Measurements from ENCODE around the gene MYLK. TPM values are rescaled to one million over a fixed set of nuclear protein-coding genes. Genes with fewer than 3 reads are reported as not detected.

MYLK gene
- total RNA-seq, 1 donor from 2014 or later: 11.1 TPM

GRCh38 chr3:123841476-123842238 is 42.5 kb downstream of the MYLK start:
- no peaks in the 10 kb centered on the region for H3K36me3 ChIP-seq
- no peak overlapping the region for H3K27ac ChIP-seq (replicated peaks)
- no peak overlapping the region for H3K4me3 ChIP-seq
- no peaks in the 10 kb centered on the region for H3K27me3 ChIP-seq (ENCODE audit: low read depth)
- H3K9me3 ChIP-seq (replicated peaks): peaks cover 65% of the 10 kb centered on the region
- TF ChIP-seq CTCF (IDR thresholded peaks at IDR 0.05; ENCODE audit: borderline replicate concordance): no peak
- intact Hi-C loops (cut with micrococcal nuclease): no loop called here
- H3K4me1 ChIP-seq: no peaks in the 10 kb centered on the region
- DNase-seq: no peak

GRCh38 chr3:123840961-123841360 is 43.2 kb downstream of the MYLK start:
- Histone ChIP-seq H3K4me3 (no peak overlapping the region), H3K9me3 (replicated peaks) (peaks cover 58% of the 10 kb centered on the region), H3K27me3 (ENCODE audit: low read depth) (no peaks in the 10 kb centered on the region), H3K27ac (replicated peaks) (no peak overlapping the region), H3K4me1 (no peaks in the 10 kb centered on the region), H3K36me3 (no peaks in the 10 kb centered on the region)
- DNase-seq: no peak
- intact Hi-C loops (cut with micrococcal nuclease): no loop called here
- TF ChIP-seq CTCF (IDR thresholded peaks at IDR 0.05; ENCODE audit: borderline replicate concordance): no peak

- Histone ChIP-seq H3K36me3 (no peaks in the 10 kb centered on the region), H3K27ac (replicated peaks) (no peak overlapping the region), H3K4me1 (no peaks in the 10 kb centered on the region), H3K4me3 (no peak overlapping the region), H3K27me3 (ENCODE audit: low read depth) (peaks cover 5% of the 10 kb centered on the region), H3K9me3 (replicated peaks) (peaks cover 52% of the 10 kb centered on the region)
- no peak for DNase-seq
- no peak for TF ChIP-seq CTCF (IDR thresholded peaks at IDR 0.05; ENCODE audit: borderline replicate concordance)
- intact Hi-C loops (cut with micrococcal nuclease): no loop called here
Observed at GRCh38 chr3:123837858-123838257, 46.3 kb downstream of the MYLK start.

GRCh38 chr3:123834631-123835030 is 49.5 kb downstream of the MYLK start:
- H3K27ac ChIP-seq (replicated peaks): no peak overlapping the region
- H3K27me3 ChIP-seq (ENCODE audit: low read depth): peaks cover 5% of the 10 kb centered on the region
- DNase-seq: no peak
- no peak for TF ChIP-seq CTCF (IDR thresholded peaks at IDR 0.05; ENCODE audit: borderline replicate concordance)
- H3K9me3 ChIP-seq (replicated peaks): peaks cover 22% of the 10 kb centered on the region
- no peaks in the 10 kb centered on the region for H3K36me3 ChIP-seq
- intact Hi-C loops (cut with micrococcal nuclease): no loop called here
- no peaks in the 10 kb centered on the region for H3K4me1 ChIP-seq
- no peak overlapping the region for H3K4me3 ChIP-seq

- DNase-seq: no peak
- no peaks in the 10 kb centered on the region for H3K36me3 ChIP-seq
- peaks cover 24% of the 10 kb centered on the region for H3K9me3 ChIP-seq (replicated peaks)
- intact Hi-C loops (cut with micrococcal nuclease): no loop called here
- no peak overlapping the region for H3K27ac ChIP-seq (replicated peaks)
- H3K4me1 ChIP-seq: no peaks in the 10 kb centered on the region
- peaks cover 5% of the 10 kb centered on the region for H3K27me3 ChIP-seq (ENCODE audit: low read depth)
- no peak overlapping the region for H3K4me3 ChIP-seq
- TF ChIP-seq CTCF (IDR thresholded peaks at IDR 0.05; ENCODE audit: borderline replicate concordance): no peak
Observed at GRCh38 chr3:123833398-123833785, 50.7 kb downstream of the MYLK start.

Measured in left ventricle myocardium inferior (tissue), 1 donor.